Stimulated activated CD4-positive, alpha-beta T cell treated with anti-CD3 and anti-CD28 coated beads, Interleukin-2, amount 100 ng/mL, for 24 hours (primary cell): ENCODE measurements around the gene CCDC201.

ENCODE experiments used
- DNase-seq, 2 donors: peaks; one replicate each; pipeline ENCODE4 v3.0.0-alpha.2; 2020

CCDC201 gene

GRCh38 chr7:45892407-45893035 lies 19.6 kb upstream of the CCDC201 start:
- no peak for DNase-seq

- DNase-seq: no peak
Measured at GRCh38 chr7:45891462-45892402, 18.9 kb upstream of the CCDC201 start.

- DNase-seq: no peak
Measured at GRCh38 chr7:45890902-45891461, 18.1 kb upstream of the CCDC201 start.

- DNase-seq: no peak
Measured at GRCh38 chr7:45890125-45890901, 17.4 kb upstream of the CCDC201 start.

GRCh38 chr7:45889367-45890067 lies 16.6 kb upstream of the CCDC201 start:
- no peak for DNase-seq

- no peak for DNase-seq
Measured at GRCh38 chr7:45888993-45889366, 16.1 kb upstream of the CCDC201 start.

GRCh38 chr7:45888185-45888992 lies 15.5 kb upstream of the CCDC201 start, which contains the start of gene IGFBP1:
Gene IGFBP1, plus strand, starts transcription at chr7:45888488. Its CDS starts 165 bp downstream, at chr7:45888653.
- DNase-seq: no peak

- DNase-seq: no peak
Measured at GRCh38 chr7:45886931-45887667, 14.2 kb upstream of the CCDC201 start.

GRCh38 chr7:45885264-45885882 lies 12.5 kb upstream of the CCDC201 start:
- no peak for DNase-seq

- DNase-seq: no peak
Measured at GRCh38 chr7:45884136-45884535, 11.3 kb upstream of the CCDC201 start.

GRCh38 chr7:45882465-45882810 lies 9.6 kb upstream of the CCDC201 start:
- DNase-seq: no peak

- DNase-seq: no peak
Measured at GRCh38 chr7:45881759-45882464, 9.0 kb upstream of the CCDC201 start.

GRCh38 chr7:45881280-45881758 lies 8.4 kb upstream of the CCDC201 start:
- no peak for DNase-seq

GRCh38 chr7:45880433-45880860 lies 7.6 kb upstream of the CCDC201 start:
- no peak for DNase-seq

GRCh38 chr7:45878457-45879144 lies 5.7 kb upstream of the CCDC201 start:
- no peak for DNase-seq

GRCh38 chr7:45876519-45876918 lies 3.6 kb upstream of the CCDC201 start:
- DNase-seq: no peak

GRCh38 chr7:45874408-45875131 lies 1.7 kb upstream of the CCDC201 start:
- no peak for DNase-seq

- no peak for DNase-seq
Measured at GRCh38 chr7:45873355-45873754, 473 bp upstream of the CCDC201 start.
